GM18861 (cell line): ENCODE results near the gene SOAT2.
"Not testable (repeated sequence)": the region's sequence is repeated elsewhere in the genome, so short reads cannot be mapped to it uniquely, and the experiment has no call there.

Source experiments
- ATAC-seq: cut with Tn5 transposase; IDR thresholded peaks from one replicate; pipeline ENCODE4 v1.9.1; 2021; ENCODE audit not compliant: unreplicated experiment

Gene SOAT2

GRCh38 chr12:53133722-53134121 lies 30.4 kb downstream of the SOAT2 start:
- no peak for ATAC-seq

DNA sequence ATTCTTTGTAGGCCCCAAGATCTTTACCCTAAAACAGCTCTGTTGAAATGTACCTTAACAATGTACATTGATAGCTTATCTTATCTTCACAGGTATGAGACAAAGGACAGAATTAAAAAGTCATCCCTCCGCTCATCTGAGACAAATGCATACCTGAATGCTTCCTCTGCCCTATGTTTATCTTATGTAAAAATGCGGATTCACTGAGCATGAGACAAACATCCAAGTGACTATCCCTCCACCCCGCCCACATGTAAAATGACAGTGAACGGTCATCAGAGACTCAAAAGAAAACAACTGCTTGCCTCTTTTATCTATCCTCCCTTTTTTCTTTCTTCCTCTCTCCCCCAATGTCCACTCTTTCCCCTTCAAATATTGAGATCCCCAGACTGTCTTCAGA lies 40.1 kb downstream of the SOAT2 start:
- ATAC-seq, result no peak

GRCh38 chr12:53145383-53146260 lies 42.3 kb downstream of the SOAT2 start:
- ATAC-seq, result no peak

DNA sequence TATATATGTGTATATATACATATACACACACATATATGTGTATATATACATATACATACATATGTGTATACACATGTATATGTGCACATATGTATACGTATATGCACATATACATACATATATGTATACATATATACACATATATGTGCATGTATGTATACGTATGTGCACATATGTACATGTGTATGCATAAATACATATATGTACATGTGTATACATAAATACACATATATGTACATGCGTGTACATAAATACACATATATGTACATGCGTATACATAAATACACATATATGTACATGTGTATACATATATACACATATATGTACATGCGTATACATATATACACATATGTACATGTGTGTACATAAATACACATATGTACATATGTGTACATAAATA lies 43.9 kb downstream of the SOAT2 start:
- no peak for ATAC-seq

- ATAC-seq, result no peak
Measured at GRCh38 chr12:53147653-53148052, 44.4 kb downstream of the SOAT2 start.

- ATAC-seq, result no peak
Measured at GRCh38 chr12:53151039-53151438, 47.8 kb downstream of the SOAT2 start.

DNA sequence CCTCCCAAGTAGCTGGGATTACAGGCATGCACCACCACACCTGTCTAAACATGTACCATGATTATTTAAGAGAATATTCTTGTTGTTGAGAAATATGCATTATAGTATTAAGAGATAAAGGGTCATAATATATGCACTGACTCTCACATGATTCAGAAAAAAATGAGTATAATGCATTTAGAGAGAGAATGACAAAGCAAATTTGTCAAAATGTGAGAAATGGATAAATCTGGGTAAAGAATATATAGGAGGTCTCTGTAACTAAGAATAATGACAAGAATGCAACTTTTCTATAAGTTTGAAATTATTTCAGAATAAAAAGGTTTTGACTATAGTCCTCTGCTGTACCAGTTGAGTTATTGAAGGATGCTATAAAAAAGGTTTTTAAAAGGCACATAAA lies 49.1 kb downstream of the SOAT2 start:
- no peak for ATAC-seq

DNA sequence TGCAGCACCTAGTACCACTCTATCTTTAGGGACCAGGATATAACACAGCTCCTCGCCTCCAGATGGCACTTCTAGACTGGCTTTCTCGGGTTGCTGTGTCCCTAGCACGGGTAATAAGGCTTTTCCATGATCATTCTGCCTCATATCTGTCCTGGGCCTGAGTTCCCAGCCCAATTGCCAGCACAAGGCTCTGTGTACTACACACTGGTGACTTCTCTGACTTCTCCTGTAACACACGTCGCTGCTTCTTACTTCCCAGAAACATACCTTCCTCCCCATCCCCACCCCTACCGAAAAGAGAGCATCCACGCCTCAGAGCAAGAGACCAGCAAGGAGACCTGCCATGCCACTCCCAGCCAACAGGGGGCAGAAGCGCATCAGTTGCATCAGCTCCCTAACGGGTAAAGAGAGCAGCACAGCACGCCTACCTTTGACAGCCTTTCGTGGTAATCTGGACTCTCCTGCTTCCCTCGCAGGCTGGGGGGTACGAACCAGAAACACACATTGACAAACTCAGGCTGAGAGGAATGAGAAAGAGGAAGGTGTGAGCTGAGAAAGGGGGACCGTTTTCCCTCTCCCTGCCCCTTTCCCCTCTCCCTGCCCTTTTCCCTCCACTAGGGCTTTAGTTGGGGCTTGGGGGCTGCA lies 56.0 kb downstream of the SOAT2 start:
- peak; percentile 57 for ATAC-seq

GRCh38 chr12:53160000-53160399 lies 56.7 kb downstream of the SOAT2 start:
- ATAC-seq, result no peak

DNA sequence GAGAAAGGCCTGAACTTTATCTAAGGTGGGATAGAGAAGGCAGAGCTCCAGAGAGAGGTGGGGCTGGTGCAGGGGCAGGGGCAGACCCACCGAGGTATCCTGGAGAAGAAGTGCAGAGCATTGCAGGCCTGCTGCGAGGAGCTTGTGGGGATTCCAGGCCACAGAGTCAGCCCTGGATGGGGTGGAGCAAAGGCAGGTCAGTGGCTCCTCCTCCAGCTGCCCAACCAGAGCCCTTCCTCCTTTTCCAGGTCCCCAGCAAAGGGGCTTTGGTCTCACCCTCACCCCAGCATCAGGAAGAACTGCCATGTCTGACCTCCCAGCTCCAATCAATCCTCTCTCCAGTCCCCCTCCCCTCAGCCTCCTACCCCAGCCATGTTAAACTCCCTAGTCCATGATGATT lies 57.4 kb downstream of the SOAT2 start:
- ATAC-seq, result no peak

DNA sequence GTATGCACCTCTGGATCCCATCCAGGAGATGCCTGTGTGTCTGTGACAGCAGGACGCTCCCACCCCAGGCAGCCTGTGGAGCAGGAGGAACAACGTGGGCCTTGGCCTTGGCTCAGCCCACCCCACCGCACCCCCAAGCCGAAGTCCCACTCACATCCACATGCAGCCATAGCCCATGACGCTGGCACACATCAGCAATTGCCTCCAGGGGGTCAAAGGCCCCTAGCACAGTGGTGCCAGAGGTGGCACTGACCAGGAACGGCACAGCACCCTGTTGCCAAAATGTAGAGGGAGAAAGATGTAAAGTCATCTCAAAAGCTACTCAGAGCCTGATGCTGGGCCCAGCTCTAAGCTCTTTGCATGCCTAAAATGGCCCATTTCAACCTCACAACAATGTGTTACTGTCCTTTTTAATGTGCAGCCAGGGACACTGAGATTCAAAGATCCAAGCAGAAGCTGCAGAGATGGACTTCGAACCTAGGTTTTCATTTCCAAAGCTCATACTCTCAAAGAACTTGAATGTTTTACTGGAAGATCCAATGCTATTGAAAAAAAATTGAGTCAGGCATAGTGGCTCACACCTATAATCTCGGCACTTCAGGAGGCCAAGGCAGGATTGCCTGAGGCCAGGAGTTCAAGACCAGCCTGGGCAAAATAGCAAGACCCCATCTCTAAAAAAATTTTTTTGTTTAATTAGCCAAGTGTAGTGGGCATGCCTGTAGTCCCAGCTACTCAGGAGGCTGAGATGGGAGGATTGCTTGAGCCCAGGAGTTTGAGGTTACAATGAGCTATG lies 58.0 kb downstream of the SOAT2 start:
- no peak for ATAC-seq

- ATAC-seq, result not testable (repeated sequence)
Measured at GRCh38 chr12:53163008-53163407, 59.7 kb downstream of the SOAT2 start.

- ATAC-seq, result no peak
Measured at GRCh38 chr12:53166837-53167236, 63.6 kb downstream of the SOAT2 start.

DNA sequence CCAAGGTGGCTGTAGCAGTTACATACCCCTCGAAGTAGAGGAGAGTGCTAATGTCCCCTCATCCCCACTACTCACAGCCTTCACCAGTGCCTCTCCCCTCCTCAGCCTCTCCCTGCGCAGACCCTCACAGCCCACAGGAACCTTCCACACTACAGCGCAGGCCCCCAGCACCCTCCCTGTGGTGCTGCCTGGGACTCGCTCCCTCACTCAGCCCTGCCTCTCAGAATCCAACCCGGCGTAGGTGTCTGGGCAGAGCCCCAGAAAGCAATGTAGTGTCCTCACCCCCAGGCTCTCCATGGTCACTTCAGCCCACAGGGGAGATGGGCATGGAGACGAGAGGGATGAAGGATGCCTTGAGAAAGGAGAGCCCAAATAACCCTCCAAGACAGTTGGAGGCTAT lies 66.4 kb downstream of the SOAT2 start:
- no peak for ATAC-seq

GRCh38 chr12:53170215-53170614 lies 66.9 kb downstream of the SOAT2 start:
- no peak for ATAC-seq

DNA sequence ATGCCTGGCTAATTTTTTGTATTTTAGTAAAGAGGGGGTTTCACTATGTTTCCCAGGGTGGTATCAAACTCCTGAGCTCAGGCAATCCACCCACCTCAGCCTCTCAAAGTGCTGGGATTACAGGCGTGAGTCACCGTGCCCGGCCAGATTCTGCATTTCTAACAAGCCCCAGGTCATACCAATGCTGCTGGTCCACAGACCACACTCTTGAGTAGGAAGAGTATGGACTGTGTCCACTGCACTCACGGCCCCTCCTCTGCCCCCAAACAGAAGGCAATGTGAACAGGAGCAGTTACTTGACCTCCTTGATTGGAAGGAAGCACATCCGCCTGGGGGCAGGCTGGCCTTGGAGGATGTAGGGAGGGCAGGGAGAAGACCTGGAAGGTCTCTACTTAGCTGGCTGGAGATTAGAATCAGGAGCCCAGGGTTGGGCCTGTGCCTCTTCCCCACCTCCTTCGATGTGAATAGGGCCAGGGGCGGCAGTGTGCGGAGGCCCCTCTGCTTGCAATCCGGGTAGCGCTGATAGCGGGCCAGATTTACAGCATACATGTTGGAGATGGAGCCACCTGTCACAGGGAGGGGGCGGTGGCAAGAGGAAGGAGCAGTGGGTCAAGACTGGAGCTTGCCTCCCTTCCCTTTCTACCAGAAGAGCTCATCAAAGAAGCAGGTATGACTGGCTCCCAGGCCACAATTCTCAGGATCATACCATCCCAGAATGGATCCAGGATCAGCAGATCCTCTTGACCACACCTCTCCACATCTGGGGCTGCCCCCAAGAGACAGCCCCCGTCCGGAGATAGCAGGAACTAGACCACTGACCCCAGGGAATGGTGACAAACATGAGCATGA lies 67.8 kb downstream of the SOAT2 start:
- ATAC-seq, result no peak

DNA sequence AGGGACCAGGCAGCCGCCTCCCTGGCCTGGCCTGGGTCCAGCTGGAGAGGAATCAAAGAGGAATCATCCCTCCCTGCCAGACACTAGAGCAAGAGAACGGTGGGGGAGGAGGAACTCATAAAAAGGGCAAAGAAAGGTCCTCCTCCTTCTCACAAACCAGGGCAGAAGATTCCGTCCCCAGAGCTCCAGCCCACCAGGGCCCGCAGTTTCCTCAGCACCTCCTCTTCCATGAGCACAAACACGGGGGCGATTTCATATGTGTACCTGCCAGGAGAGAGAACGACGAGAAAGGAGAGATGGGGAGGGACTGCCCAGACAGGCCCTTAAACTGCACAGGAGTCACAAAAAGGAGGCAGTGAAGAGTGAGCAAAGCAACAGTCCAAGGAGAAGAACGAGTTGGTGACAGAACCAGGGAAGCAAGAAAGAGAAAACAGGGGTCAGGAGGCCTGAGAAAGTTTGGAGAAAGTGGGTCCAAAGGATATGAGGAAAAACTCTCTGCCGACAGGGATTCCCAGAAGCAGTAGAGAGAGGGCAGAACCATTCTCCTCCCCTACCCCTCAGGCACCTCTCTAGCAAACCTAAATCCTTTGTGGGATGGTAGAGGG lies 68.5 kb downstream of the SOAT2 start:
- ATAC-seq, result no peak

- ATAC-seq, result no peak
Measured at GRCh38 chr12:53172352-53172751, 69.1 kb downstream of the SOAT2 start.

DNA sequence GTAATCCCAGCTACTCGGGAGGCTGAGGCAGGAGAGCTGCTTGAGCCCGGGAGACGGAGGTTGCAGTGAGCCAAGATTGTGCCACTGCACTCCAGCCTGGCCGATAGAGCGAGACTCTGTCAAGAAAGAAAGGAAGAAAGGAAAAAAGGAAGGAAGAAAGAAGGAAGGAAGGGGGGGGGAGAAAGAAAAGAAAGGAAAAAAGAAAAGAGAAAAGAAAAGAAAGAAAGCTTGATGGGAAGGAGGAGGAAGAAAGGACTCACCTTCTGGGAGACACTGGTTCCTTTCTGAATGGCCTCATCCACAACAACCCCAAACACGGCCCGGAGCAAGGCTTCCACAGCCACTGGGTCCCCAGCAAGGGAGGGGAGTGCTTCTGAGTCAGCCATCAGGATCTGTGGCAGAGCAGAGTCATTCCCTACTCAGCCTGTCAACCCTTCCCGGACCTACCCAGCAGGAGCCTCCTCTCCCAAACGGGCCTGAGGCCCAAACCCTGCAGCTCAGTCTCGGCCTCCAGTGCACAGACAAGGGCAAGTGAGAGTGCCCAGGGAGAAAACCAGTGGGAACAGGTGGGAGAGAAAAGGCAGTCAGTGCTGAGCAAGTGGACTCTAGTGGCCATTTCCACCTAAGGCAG lies 69.9 kb downstream of the SOAT2 start:
- no peak for ATAC-seq
